ENCODE results near the gene MAP2K4. TPM values are rescaled to one million over a fixed set of nuclear protein-coding genes. Genes with fewer than 3 reads are reported as not detected.
"Not testable (repeated sequence)": the region's sequence is repeated elsewhere in the genome, so short reads cannot be mapped to it uniquely, and the experiment has no call there.

Gene MAP2K4
- total RNA-seq, 4 donors from 2014 or later, result 29.8 to 58.6 (median 30.2) TPM

DNA sequence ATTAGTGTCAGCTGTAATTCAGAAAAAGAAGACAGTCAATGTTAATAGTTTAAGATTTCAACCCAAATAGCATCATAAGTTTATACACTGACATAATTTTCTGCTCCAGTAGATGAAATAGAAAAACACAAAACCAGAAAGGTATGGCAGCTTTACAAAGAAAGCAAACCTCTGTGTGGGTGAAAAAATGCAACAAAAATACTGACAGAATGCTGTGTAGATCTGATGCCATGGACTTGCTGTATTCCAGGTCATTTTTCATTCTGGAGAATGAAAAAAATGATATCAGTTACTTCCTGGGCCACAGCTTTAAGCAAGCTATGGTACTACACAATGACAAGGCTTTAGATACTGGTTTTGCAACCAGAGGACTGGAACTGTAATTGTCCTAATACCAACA is 116.0 kb downstream of the MAP2K4 start:
- Histone ChIP-seq H3K4me1 (no peaks in the 10 kb centered on the region), H3K27ac (no peak overlapping the region), H3K9me3 (peaks cover 0 to 5% (median 0%) of the 10 kb centered on the region in 3 donors), H3K4me3 (no peak overlapping the region), H3K27me3 (no peaks in the 10 kb centered on the region), H3K36me3 (peaks cover 0 to 26% of the 10 kb centered on the region in 2 donors)
- TF ChIP-seq POLR2A (IDR thresholded peaks at IDR 0.05), result no peak
- TF ChIP-seq, protein P1, sequence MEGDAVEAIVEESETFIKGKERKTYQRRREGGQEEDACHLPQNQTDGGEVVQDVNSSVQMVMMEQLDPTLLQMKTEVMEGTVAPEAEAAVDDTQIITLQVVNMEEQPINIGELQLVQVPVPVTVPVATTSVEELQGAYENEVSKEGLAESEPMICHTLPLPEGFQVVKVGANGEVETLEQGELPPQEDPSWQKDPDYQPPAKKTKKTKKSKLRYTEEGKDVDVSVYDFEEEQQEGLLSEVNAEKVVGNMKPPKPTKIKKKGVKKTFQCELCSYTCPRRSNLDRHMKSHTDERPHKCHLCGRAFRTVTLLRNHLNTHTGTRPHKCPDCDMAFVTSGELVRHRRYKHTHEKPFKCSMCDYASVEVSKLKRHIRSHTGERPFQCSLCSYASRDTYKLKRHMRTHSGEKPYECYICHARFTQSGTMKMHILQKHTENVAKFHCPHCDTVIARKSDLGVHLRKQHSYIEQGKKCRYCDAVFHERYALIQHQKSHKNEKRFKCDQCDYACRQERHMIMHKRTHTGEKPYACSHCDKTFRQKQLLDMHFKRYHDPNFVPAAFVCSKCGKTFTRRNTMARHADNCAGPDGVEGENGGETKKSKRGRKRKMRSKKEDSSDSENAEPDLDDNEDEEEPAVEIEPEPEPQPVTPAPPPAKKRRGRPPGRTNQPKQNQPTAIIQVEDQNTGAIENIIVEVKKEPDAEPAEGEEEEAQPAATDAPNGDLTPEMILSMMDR (IDR thresholded peaks at IDR 0.05 in 4 of 5, conservative IDR thresholded peaks at IDR 0.05 in 1 of 5), result no peak
- no peak for DNase-seq
- no peak for ATAC-seq
- intact Hi-C loops (cut with DNase I; ENCODE audit: low total_unique reads), result no loop called here
- in situ Hi-C loops (cut with MboI; ENCODE audit: low sequenced_read_pairs in 4 of 4), result no loop called here

DNA sequence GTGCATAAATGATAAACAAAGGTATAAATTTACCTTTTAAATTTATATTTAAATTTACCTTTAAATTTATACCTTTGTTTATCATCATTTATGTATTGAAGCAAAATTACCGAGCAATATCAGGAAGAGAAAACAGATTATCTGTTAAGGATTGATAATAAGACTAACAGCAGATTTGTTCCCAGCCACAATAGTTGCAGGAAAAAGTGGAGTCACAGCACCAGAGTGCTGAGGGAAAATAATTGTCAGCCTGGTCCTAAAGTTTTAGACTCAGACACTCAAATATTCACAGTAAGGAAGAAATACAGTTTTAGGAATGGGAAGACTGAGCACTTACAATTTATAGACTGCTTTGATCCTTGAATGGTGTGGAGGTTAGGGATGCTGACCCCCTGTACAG is 117.2 kb downstream of the MAP2K4 start:
- TF ChIP-seq POLR2A (IDR thresholded peaks at IDR 0.05), result no peak
- TF ChIP-seq, protein P1 (IDR thresholded peaks at IDR 0.05 in 4 of 5, conservative IDR thresholded peaks at IDR 0.05 in 1 of 5), result no peak
- ATAC-seq (no peak), DNase-seq (no peak)
- H3K36me3 ChIP-seq, result peaks cover 3 to 39% of the 10 kb centered on the region in 2 donors
- no peak overlapping the region for H3K27ac ChIP-seq
- intact Hi-C loops (cut with DNase I; ENCODE audit: low total_unique reads) (no loop called here), in situ Hi-C loops (cut with MboI; ENCODE audit: low sequenced_read_pairs in 4 of 4) (no loop called here)
- no peaks in the 10 kb centered on the region for H3K4me1 ChIP-seq
- H3K27me3 ChIP-seq, result no peaks in the 10 kb centered on the region
- H3K9me3 ChIP-seq, result peaks cover 0 to 5% (median 0%) of the 10 kb centered on the region in 3 donors
- no peak overlapping the region for H3K4me3 ChIP-seq

DNA sequence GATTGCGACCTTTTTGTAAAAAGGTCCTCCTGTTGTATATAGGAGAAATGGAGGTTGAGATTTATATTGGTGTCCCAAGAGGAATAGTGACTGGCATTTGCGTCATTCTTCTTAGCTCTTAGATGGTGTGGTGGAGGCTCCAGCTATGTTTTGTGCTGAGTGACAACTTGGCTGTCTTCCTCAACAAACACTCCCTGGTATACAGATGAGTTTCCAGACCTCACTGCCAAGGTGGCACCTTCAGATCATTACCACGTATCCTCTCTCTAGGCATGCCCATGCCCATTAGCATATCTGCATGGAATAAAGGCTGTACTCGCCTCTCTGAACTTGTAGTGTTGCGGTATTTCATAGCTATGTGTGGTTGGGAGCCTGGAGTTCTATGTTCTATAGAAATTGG is 120.0 kb downstream of the MAP2K4 start:
- ATAC-seq, result no peak
- Histone ChIP-seq H3K27me3 (no peaks in the 10 kb centered on the region), H3K27ac (no peak overlapping the region), H3K36me3 (peaks cover 3 to 57% of the 10 kb centered on the region in 2 donors), H3K9me3 (peaks cover 0 to 5% (median 0%) of the 10 kb centered on the region in 3 donors), H3K4me1 (no peaks in the 10 kb centered on the region), H3K4me3 (no peak overlapping the region)
- TF ChIP-seq POLR2A (IDR thresholded peaks at IDR 0.05), result no peak
- TF ChIP-seq, protein P1 (IDR thresholded peaks at IDR 0.05 in 4 of 5, conservative IDR thresholded peaks at IDR 0.05 in 1 of 5), result no peak
- DNase-seq, result no peak
- intact Hi-C loops (cut with DNase I; ENCODE audit: low total_unique reads) (no loop called here), in situ Hi-C loops (cut with MboI; ENCODE audit: low sequenced_read_pairs in 4 of 4) (no loop called here)

DNA sequence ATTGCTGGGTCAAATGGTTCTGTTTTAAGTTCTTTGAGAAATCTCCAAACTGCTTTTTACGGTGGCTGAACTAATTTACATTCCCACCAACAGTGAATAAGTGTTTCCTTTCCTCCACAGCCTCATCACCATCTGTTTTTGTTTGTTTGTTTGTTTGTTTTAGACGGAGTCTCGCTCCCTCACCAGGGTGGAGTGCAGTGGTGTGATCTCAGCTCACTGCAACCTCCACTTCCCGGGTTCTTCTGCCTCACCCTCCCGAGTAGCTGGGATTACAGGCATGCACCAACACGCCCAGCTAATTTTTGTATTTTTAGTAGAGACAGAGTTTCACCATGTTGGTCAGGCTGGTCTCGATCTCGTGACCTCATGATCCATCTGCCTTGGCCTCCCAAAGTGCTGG is 141.5 kb downstream of the MAP2K4 start:
- DNase-seq; H3K4me3 ChIP-seq; ATAC-seq; H3K9me3 ChIP-seq; H3K36me3 ChIP-seq; intact Hi-C loops (cut with DNase I; ENCODE audit: low total_unique reads); in situ Hi-C loops (cut with MboI; ENCODE audit: low sequenced_read_pairs in 4 of 4); H3K27me3 ChIP-seq; H3K27ac ChIP-seq; H3K4me1 ChIP-seq: not testable (repeated sequence)

DNA sequence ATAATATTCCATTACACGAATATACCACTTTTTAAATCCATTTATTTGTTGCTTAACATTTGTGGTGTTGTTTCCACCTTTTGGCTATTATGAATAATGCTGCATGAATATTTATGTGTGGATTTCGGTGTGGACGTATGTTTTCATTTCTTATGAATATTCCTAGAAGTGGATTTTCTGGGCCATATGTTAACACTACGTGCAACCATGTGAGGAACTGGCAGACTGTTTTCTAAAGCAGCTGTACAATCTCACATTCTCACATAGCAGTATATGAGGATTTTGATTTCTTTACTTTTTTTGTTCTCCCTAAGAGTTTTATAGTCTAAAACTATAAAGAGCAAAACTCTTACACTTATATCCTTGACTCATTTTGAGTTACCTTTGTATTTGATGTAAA is 143.4 kb downstream of the MAP2K4 start:
- no peak for DNase-seq
- no peak for ATAC-seq
- Histone ChIP-seq H3K27me3 (no peaks in the 10 kb centered on the region), H3K9me3 (no peaks in the 10 kb centered on the region), H3K27ac (no peak overlapping the region), H3K4me3 (no peak overlapping the region), H3K36me3 (no peaks in the 10 kb centered on the region), H3K4me1 (no peaks in the 10 kb centered on the region)
- in situ Hi-C loops (cut with MboI; ENCODE audit: low sequenced_read_pairs in 4 of 4), result no loop called here
- intact Hi-C loops (cut with DNase I; ENCODE audit: low total_unique reads), result no loop called here
- TF ChIP-seq POLR2A (IDR thresholded peaks at IDR 0.05), result no peak
- TF ChIP-seq, protein P1 (IDR thresholded peaks at IDR 0.05 in 4 of 5, conservative IDR thresholded peaks at IDR 0.05 in 1 of 5), result no peak
